ENCODE measurements around the gene CTDP1. TPM values are rescaled to one million over a fixed set of nuclear protein-coding genes. Genes with fewer than 3 reads are reported as not detected.
A peak's percentile ranks its signal among the peaks of the same experiment; 100 is the strongest.
"Not testable (repeated sequence)": the region's sequence is repeated elsewhere in the genome, so short reads cannot be mapped to it uniquely, and the experiment has no call there.

Gene CTDP1
- total RNA-seq, 2 experiments from 2014 or later = 41.6 to 42.5 TPM

GRCh38 chr18:79720359-79720733 lies 40.7 kb downstream of the CTDP1 start:
- H3K9me3 Mint-ChIP-seq = no peaks in the 10 kb centered on the region
- H3K27ac Mint-ChIP-seq = peak overlapping the region; percentile 34
- POLR2A ChIA-PET = no interaction called here
- H3K4me1 Mint-ChIP-seq = peaks cover 6% of the 10 kb centered on the region
- ATAC-seq (ENCODE audit: low read depth) (no peak), DNase-seq (no peak)
- no peaks in the 10 kb centered on the region for H3K27me3 Mint-ChIP-seq
- peaks cover 66% of the 10 kb centered on the region for H3K36me3 Mint-ChIP-seq
- no peak overlapping the region for H3K4me3 Mint-ChIP-seq

GRCh38 chr18:79723036-79723435 lies 43.4 kb downstream of the CTDP1 start:
- Mint-ChIP-seq H3K4me3 (no peak overlapping the region), H3K36me3 (peaks cover 80% of the 10 kb centered on the region), H3K27me3 (no peaks in the 10 kb centered on the region), H3K9me3 (peaks cover 2% of the 10 kb centered on the region), H3K27ac (no peak overlapping the region), H3K4me1 (no peaks in the 10 kb centered on the region)
- ATAC-seq (ENCODE audit: low read depth) (no peak), DNase-seq (no peak)
- POLR2A ChIA-PET = no interaction called here

- Mint-ChIP-seq H3K4me3 (no peak overlapping the region), H3K9me3 (peaks cover 6% of the 10 kb centered on the region), H3K4me1 (no peaks in the 10 kb centered on the region), H3K27me3 (no peaks in the 10 kb centered on the region), H3K36me3 (peaks cover 80% of the 10 kb centered on the region), H3K27ac (no peak overlapping the region)
- POLR2A ChIA-PET = no interaction called here
- no peak for DNase-seq
- ATAC-seq (ENCODE audit: low read depth) = no peak
Observed at GRCh38 chr18:79723628-79724027, 44.0 kb downstream of the CTDP1 start.

GRCh38 chr18:79724299-79725080 lies 44.9 kb downstream of the CTDP1 start:
- peak overlapping the region; percentile 34 for H3K27ac Mint-ChIP-seq
- H3K36me3 Mint-ChIP-seq = peaks cover 80% of the 10 kb centered on the region
- ATAC-seq (ENCODE audit: low read depth) (no peak), DNase-seq (no peak)
- H3K27me3 Mint-ChIP-seq = no peaks in the 10 kb centered on the region
- H3K4me1 Mint-ChIP-seq = no peaks in the 10 kb centered on the region
- H3K9me3 Mint-ChIP-seq = peaks cover 8% of the 10 kb centered on the region
- POLR2A ChIA-PET = no interaction called here
- no peak overlapping the region for H3K4me3 Mint-ChIP-seq

GRCh38 chr18:79725486-79725885 lies 45.9 kb downstream of the CTDP1 start:
- H3K27ac Mint-ChIP-seq = no peak overlapping the region
- H3K9me3 Mint-ChIP-seq = peaks cover 8% of the 10 kb centered on the region
- H3K27me3 Mint-ChIP-seq = no peaks in the 10 kb centered on the region
- no peak overlapping the region for H3K4me3 Mint-ChIP-seq
- no peaks in the 10 kb centered on the region for H3K4me1 Mint-ChIP-seq
- POLR2A ChIA-PET = no interaction called here
- ATAC-seq (ENCODE audit: low read depth) (no peak), DNase-seq (no peak)
- H3K36me3 Mint-ChIP-seq = peaks cover 80% of the 10 kb centered on the region

- Mint-ChIP-seq H3K9me3 (peaks cover 8% of the 10 kb centered on the region), H3K36me3 (peaks cover 85% of the 10 kb centered on the region), H3K4me1 (no peaks in the 10 kb centered on the region), H3K27ac (no peak overlapping the region), H3K27me3 (no peaks in the 10 kb centered on the region), H3K4me3 (no peak overlapping the region)
- ATAC-seq (ENCODE audit: low read depth) (no peak), DNase-seq (no peak)
- POLR2A ChIA-PET = no interaction called here
Observed at GRCh38 chr18:79726721-79727120, 47.1 kb downstream of the CTDP1 start.

- POLR2A ChIA-PET = no interaction called here
- DNase-seq = no peak
- no peak for ATAC-seq (ENCODE audit: low read depth)
- peaks cover 90% of the 10 kb centered on the region for H3K36me3 Mint-ChIP-seq
- H3K27me3 Mint-ChIP-seq = no peaks in the 10 kb centered on the region
- no peak overlapping the region for H3K27ac Mint-ChIP-seq
- H3K4me3 Mint-ChIP-seq = no peak overlapping the region
- H3K9me3 Mint-ChIP-seq = peaks cover 8% of the 10 kb centered on the region
- no peaks in the 10 kb centered on the region for H3K4me1 Mint-ChIP-seq
Observed at GRCh38 chr18:79727211-79727610, 47.6 kb downstream of the CTDP1 start.

GRCh38 chr18:79728931-79729586 lies 49.5 kb downstream of the CTDP1 start:
- H3K4me1 Mint-ChIP-seq = no peaks in the 10 kb centered on the region
- H3K4me3 Mint-ChIP-seq = no peak overlapping the region
- POLR2A ChIA-PET = no interaction called here
- H3K27me3 Mint-ChIP-seq = no peaks in the 10 kb centered on the region
- H3K36me3 Mint-ChIP-seq = peaks cover 90% of the 10 kb centered on the region
- DNase-seq (no peak), ATAC-seq (ENCODE audit: low read depth) (no peak)
- H3K9me3 Mint-ChIP-seq = peaks cover 10% of the 10 kb centered on the region
- no peak overlapping the region for H3K27ac Mint-ChIP-seq

GRCh38 chr18:79729611-79730010 lies 50.0 kb downstream of the CTDP1 start:
- H3K9me3 Mint-ChIP-seq = peaks cover 11% of the 10 kb centered on the region
- H3K27me3 Mint-ChIP-seq = no peaks in the 10 kb centered on the region
- H3K4me1 Mint-ChIP-seq = no peaks in the 10 kb centered on the region
- peaks cover 92% of the 10 kb centered on the region for H3K36me3 Mint-ChIP-seq
- DNase-seq (no peak), ATAC-seq (ENCODE audit: low read depth) (no peak)
- POLR2A ChIA-PET = no interaction called here
- H3K27ac Mint-ChIP-seq = no peak overlapping the region
- no peak overlapping the region for H3K4me3 Mint-ChIP-seq

- no peak for DNase-seq
- no peak for ATAC-seq (ENCODE audit: low read depth)
Observed at GRCh38 chr18:79730804-79731203, 51.2 kb downstream of the CTDP1 start.

GRCh38 chr18:79731881-79732720 lies 52.5 kb downstream of the CTDP1 start:
- H3K4me1 Mint-ChIP-seq; H3K27ac Mint-ChIP-seq; H3K4me3 Mint-ChIP-seq; DNase-seq; ATAC-seq (ENCODE audit: low read depth); POLR2A ChIA-PET; H3K27me3 Mint-ChIP-seq: not testable (repeated sequence)
- Mint-ChIP-seq H3K9me3 (peaks cover 11% of the 10 kb centered on the region), H3K36me3 (peaks cover 78% of the 10 kb centered on the region)

More at GRCh38 chr18:79730804-79731203, 51.2 kb downstream of the CTDP1 start:
- no peaks in the 10 kb centered on the region for H3K27me3 Mint-ChIP-seq
- no peak overlapping the region for H3K27ac Mint-ChIP-seq
- peaks cover 84% of the 10 kb centered on the region for H3K36me3 Mint-ChIP-seq
- POLR2A ChIA-PET = no interaction called here
- H3K4me1 Mint-ChIP-seq = no peaks in the 10 kb centered on the region
- H3K4me3 Mint-ChIP-seq = no peak overlapping the region
- H3K9me3 Mint-ChIP-seq = peaks cover 11% of the 10 kb centered on the region

- DNase-seq (no peak), ATAC-seq (ENCODE audit: low read depth) (no peak)
- H3K4me3 Mint-ChIP-seq = no peak overlapping the region
- POLR2A ChIA-PET = no interaction called here
- peaks cover 9% of the 10 kb centered on the region for H3K9me3 Mint-ChIP-seq
- no peak overlapping the region for H3K27ac Mint-ChIP-seq
- H3K27me3 Mint-ChIP-seq = no peaks in the 10 kb centered on the region
- peaks cover 78% of the 10 kb centered on the region for H3K36me3 Mint-ChIP-seq
- H3K4me1 Mint-ChIP-seq = no peaks in the 10 kb centered on the region
Observed at GRCh38 chr18:79732721-79733025, 53.1 kb downstream of the CTDP1 start.

- POLR2A ChIA-PET = no interaction called here
- Mint-ChIP-seq H3K27me3 (no peaks in the 10 kb centered on the region), H3K4me1 (no peaks in the 10 kb centered on the region), H3K9me3 (peaks cover 9% of the 10 kb centered on the region), H3K27ac (no peak overlapping the region), H3K36me3 (peaks cover 76% of the 10 kb centered on the region), H3K4me3 (no peak overlapping the region)
- ATAC-seq (ENCODE audit: low read depth) = no peak
- no peak for DNase-seq
Observed at GRCh38 chr18:79733135-79733701, 53.6 kb downstream of the CTDP1 start.
